H9 (cell line): ENCODE measurements around the gene ERICH2. TPM values are rescaled to one million over a fixed set of nuclear protein-coding genes. Genes with fewer than 3 reads are reported as not detected.

Experiments
- DNase-seq: peaks from one replicate; pipeline ENCODE4 v3.0.0-alpha.2; 2017
- H2AFZ ChIP-seq: one replicate; pipeline ENCODE4 v1.6.1; 2013; ENCODE audit warnings: mild to moderate bottlenecking, low read length, control low read depth, moderate library complexity
- H2AK5ac ChIP-seq: 2 replicates; pipeline ENCODE4 v1.6.1; 2013; ENCODE audit warnings: low read length, control low read depth, mixed read lengths; ENCODE audit not compliant: insufficient read length
- H2BK120ac ChIP-seq: one replicate; pipeline ENCODE4 v1.6.1; 2013; ENCODE audit warnings: low read depth, mild to moderate bottlenecking, low read length, control low read depth, inconsistent platforms; ENCODE audit not compliant: poor library complexity, severe bottlenecking
- H2BK12ac ChIP-seq: 2 replicates; pipeline ENCODE4 v1.6.1; 2013; ENCODE audit warnings: low read length, control low read depth, mixed read lengths, low read depth; ENCODE audit not compliant: insufficient read length
- H2BK15ac ChIP-seq: 2 replicates; pipeline ENCODE4 v1.6.1; 2013; ENCODE audit warnings: low read depth, low read length, control low read depth
- H2BK20ac ChIP-seq: one replicate; pipeline ENCODE4 v1.6.1; 2013; ENCODE audit warnings: low read depth, mild to moderate bottlenecking, low read length, control low read depth, inconsistent platforms; ENCODE audit not compliant: poor library complexity, severe bottlenecking
- H2BK5ac ChIP-seq: 2 replicates; pipeline ENCODE4 v1.6.1; 2013; ENCODE audit warnings: low read length, control low read depth, mixed read lengths; ENCODE audit not compliant: insufficient read length
- H3K14ac ChIP-seq: 2 replicates; pipeline ENCODE4 v1.6.1; 2013; ENCODE audit warnings: low read length, control low read depth; ENCODE audit not compliant: insufficient read depth
- H3K18ac ChIP-seq: 2 replicates; pipeline ENCODE4 v1.6.1; 2013; ENCODE audit warnings: low read depth, mild to moderate bottlenecking, mixed read lengths, low read length, control low read depth; ENCODE audit not compliant: insufficient read length
- H3K23ac ChIP-seq: 2 replicates; pipeline ENCODE4 v1.6.1; 2013; ENCODE audit warnings: low read length, control low read depth, mixed read lengths, low read depth; ENCODE audit not compliant: insufficient read length
- H3K23me2 ChIP-seq: 2 replicates; pipeline ENCODE4 v1.6.1; 2013; ENCODE audit warnings: low read depth, mild to moderate bottlenecking, mixed read lengths, low read length, control low read depth; ENCODE audit not compliant: insufficient read length, poor library complexity, severe bottlenecking
- H3K27ac ChIP-seq: 2 replicates; pipeline ENCODE4 v1.5.1; 2013; ENCODE audit warnings: low read length, control low read depth, mixed read lengths, low read depth; ENCODE audit not compliant: insufficient read length
- H3K27me3 ChIP-seq: 2 replicates; pipeline ENCODE4 v1.6.1; 2013; ENCODE audit warnings: low read length, control low read depth, inconsistent platforms; ENCODE audit not compliant: insufficient read depth
- H3K4ac ChIP-seq: 2 replicates; pipeline ENCODE4 v1.6.1; 2013; ENCODE audit warnings: low read depth, mild to moderate bottlenecking, control low read depth, inconsistent platforms, low read length, moderate library complexity
- H3K4me1 ChIP-seq: 2 replicates; pipeline ENCODE4 v1.6.1; 2013; ENCODE audit warnings: low read length, control low read depth, inconsistent platforms; ENCODE audit not compliant: insufficient read depth
- H3K4me2 ChIP-seq: 2 replicates; pipeline ENCODE4 v1.6.1; 2013; ENCODE audit warnings: low read length, control low read depth, mixed read lengths; ENCODE audit not compliant: insufficient read length, insufficient read depth
- H3K56ac ChIP-seq: 2 replicates; pipeline ENCODE4 v1.6.1; 2013; ENCODE audit warnings: low read depth, mild to moderate bottlenecking, mixed read lengths, low read length, control low read depth; ENCODE audit not compliant: insufficient read length
- H3K79me1 ChIP-seq: 2 replicates; pipeline ENCODE4 v1.6.1; 2013; ENCODE audit warnings: low read depth, mild to moderate bottlenecking, moderate library complexity, low read length, control low read depth, inconsistent platforms; ENCODE audit not compliant: insufficient read depth, poor library complexity, severe bottlenecking
- H3K79me2 ChIP-seq: 2 replicates; pipeline ENCODE4 v1.6.1; 2013; ENCODE audit warnings: low read length, control low read depth, inconsistent platforms; ENCODE audit not compliant: insufficient read depth
- H3K9ac ChIP-seq: 2 replicates; pipeline ENCODE4 v1.6.1; 2013; ENCODE audit warnings: low read length, control low read depth, mixed read lengths; ENCODE audit not compliant: insufficient read length; ENCODE audit errors: extremely low read depth
- H3K9me3 ChIP-seq: one replicate; pipeline ENCODE4 v1.6.1; 2013; ENCODE audit warnings: low read depth, low read length, inconsistent platforms; ENCODE audit not compliant: control insufficient read depth
- H3T11ph ChIP-seq: one replicate; pipeline ENCODE4 v1.6.1; 2013; ENCODE audit warnings: mild to moderate bottlenecking, low read length, control low read depth, inconsistent platforms
- H4K20me1 ChIP-seq: one replicate; pipeline ENCODE4 v1.6.1; 2013; ENCODE audit not compliant: control insufficient read depth, insufficient read length, insufficient read depth
- H4K5ac ChIP-seq: 2 replicates; pipeline ENCODE4 v1.6.1; 2013; ENCODE audit warnings: low read depth, mild to moderate bottlenecking, mixed read lengths, low read length, control low read depth; ENCODE audit not compliant: insufficient read length
- H4K8ac ChIP-seq: replicated peaks from 2 replicates; pipeline ENCODE4 v1.6.1; 2013; ENCODE audit warnings: low read length, control low read depth, mixed read lengths, low read depth; ENCODE audit not compliant: insufficient read length
- H4K91ac ChIP-seq: 2 replicates; pipeline ENCODE4 v1.6.1; 2013; ENCODE audit warnings: low read depth, mild to moderate bottlenecking, moderate library complexity, mixed read lengths, low read length, control low read depth; ENCODE audit not compliant: insufficient read length
- H3K27ac Mint-ChIP-seq, 3 experiments: 2 replicates in 2 of 3; 3 replicates in 1 of 3; pipeline ENCODE4 v1.8.0; 2020 to 2021; ENCODE audit warnings: mixed read lengths in 3 of 3, mild to moderate bottlenecking in 1 of 3, moderate library complexity in 1 of 3
- H3K27me3 Mint-ChIP-seq: 2 replicates; pipeline ENCODE4 v1.8.0; 2021; ENCODE audit warnings: low read depth, mild to moderate bottlenecking, moderate library complexity, mixed read lengths
- H3K36me3 Mint-ChIP-seq, 3 experiments: 2 replicates in 2 of 3; 3 replicates in 1 of 3; pipeline ENCODE4 v1.8.0; 2020 to 2021; ENCODE audit warnings: low read depth in 3 of 3, mixed read lengths in 3 of 3; ENCODE audit not compliant: insufficient read depth in 1 of 3
- H3K4me1 Mint-ChIP-seq, 2 experiments: 2 replicates each; pipeline ENCODE4 v1.8.0; 2020; ENCODE audit warnings: mixed read lengths in 2 of 2
- H3K4me3 Mint-ChIP-seq, 2 experiments: 2 replicates in 1 of 2; 3 replicates in 1 of 2; pipeline ENCODE4 v1.8.0; 2020 to 2021; ENCODE audit warnings: mild to moderate bottlenecking in 2 of 2, mixed read lengths in 2 of 2, moderate library complexity in 1 of 2
- H3K9me3 Mint-ChIP-seq, 2 experiments: 2 replicates in 1 of 2; 3 replicates in 1 of 2; pipeline ENCODE4 v1.8.0; 2020; ENCODE audit warnings: mild to moderate bottlenecking in 2 of 2, mixed read lengths in 2 of 2, moderate library complexity in 1 of 2
- CTCF ChIP-seq: fragments of 200-600 bp; sonication (generic); conservative IDR thresholded peaks from 3 replicates; pipeline ENCODE4 v1.8.0; 2021; ENCODE audit warnings: antibody characterized with exemption, mild to moderate bottlenecking
- WGBS: extraction: QIAGEN DNeasy Blood & Tissue Kit; methylation state at CpG from one replicate; pipeline ENCODE4 v1.1.7; 2013; ENCODE audit warnings: missing lambda C conversion rate, low lambda C conversion rate, mixed read lengths; ENCODE audit not compliant: insufficient read length; ENCODE audit errors: extremely low coverage; 5-methylcytosine and 5-hydroxymethylcytosine counted together
- total RNA-seq: library from RNA; stranded (reverse); gene quantifications from 2 replicates; pipeline ENCODE4 v1.2.1, GENCODE V29; 2021

Gene ERICH2
- total RNA-seq, 1 experiment from 2014 or later: 1.2 TPM

GRCh38 chr2:170823898-170824215, 53.7 kb downstream of the ERICH2 start:
- Mint-ChIP-seq H3K4me1 (peaks cover 31 to 40% of the 10 kb centered on the region in 2 experiments), H3K27me3 (peaks cover 100% of the 10 kb centered on the region), H3K9me3 (peaks cover 0 to under 1% of the 10 kb centered on the region in 2 experiments), H3K36me3 (peaks cover 0 to 2% (median 0%) of the 10 kb centered on the region in 3 experiments; a peak in 2 of 7 replicates), H3K27ac (no peak overlapping the region), H3K4me3 (peak overlapping the region; percentile 49 to 82)
- no peak overlapping the region for H2BK12ac ChIP-seq
- H4K5ac ChIP-seq: no peak overlapping the region
- no peak overlapping the region for H2BK20ac ChIP-seq
- H2AK5ac ChIP-seq: no peak overlapping the region
- TF ChIP-seq CTCF: no peak
- H3T11ph ChIP-seq: no peak overlapping the region
- DNase-seq: peak; percentile 55
- peaks cover 3% of the 10 kb centered on the region for H4K20me1 ChIP-seq
- H3K79me2 ChIP-seq: no peaks in the 10 kb centered on the region
- 0 out of 2 replicates have a peak, but pooled peaks cover 2% of the 10 kb centered on the region for H3K4me1 ChIP-seq
- peak overlapping the region; percentile 30; the same call in 1 of the 2 replicates for H3K14ac ChIP-seq
- no peak overlapping the region for H2BK15ac ChIP-seq
- peaks cover 21% of the 10 kb centered on the region for H3K23me2 ChIP-seq
- H3K4me2 ChIP-seq: peak overlapping the region; percentile 87
- H3K27ac ChIP-seq: no peak overlapping the region
- H3K23ac ChIP-seq: no peak overlapping the region
- no CpG with 5 or more reads among the region's 11 CpGs for WGBS
- H4K91ac ChIP-seq: no peak overlapping the region
- no peak overlapping the region for H2BK120ac ChIP-seq
- H3K56ac ChIP-seq: no peak overlapping the region
- H2AFZ ChIP-seq: no peak overlapping the region
- no peak overlapping the region for H2BK5ac ChIP-seq
- H3K27me3 ChIP-seq: peaks cover 63% of the 10 kb centered on the region
- H3K4ac ChIP-seq: no peak overlapping the region
- no peak overlapping the region for H4K8ac ChIP-seq
- H3K9ac ChIP-seq: no peak overlapping the region
- H3K18ac ChIP-seq: no peak overlapping the region
- H3K79me1 ChIP-seq: no peaks in the 10 kb centered on the region
- H3K9me3 ChIP-seq: no peaks in the 10 kb centered on the region
